ENCODE results near the gene MED13L. TPM values are rescaled to one million over a fixed set of nuclear protein-coding genes. Genes with fewer than 3 reads are reported as not detected.

The MED13L gene
- total and polyA plus RNA-seq, 9 donors, result 47.8 to 198 (median 156) TPM

DNA sequence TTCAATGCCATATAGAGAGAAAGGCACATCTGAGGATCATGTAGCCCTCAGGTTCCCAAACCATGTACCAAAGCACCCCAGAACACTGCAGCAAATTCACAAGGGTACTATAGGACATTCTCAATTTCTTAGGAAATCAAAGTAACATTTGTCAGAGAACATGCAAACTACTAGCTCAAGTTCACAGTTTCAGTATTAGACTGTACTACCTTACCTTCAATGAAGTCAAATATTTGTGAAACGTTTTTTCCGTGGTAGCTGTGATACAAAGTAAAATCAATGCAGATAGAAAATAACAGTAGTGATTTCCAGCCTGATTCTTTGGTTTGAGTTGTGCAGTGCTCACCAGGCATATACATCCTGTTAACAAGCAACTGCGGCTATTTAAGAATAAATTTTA, 197.1 kb downstream of the MED13L start:
- peaks cover 5% of the 10 kb centered on the region for H3K4me1 ChIP-seq (ENCODE audit: insufficient read depth)
- H3K27ac ChIP-seq, result no peak overlapping the region

DNA sequence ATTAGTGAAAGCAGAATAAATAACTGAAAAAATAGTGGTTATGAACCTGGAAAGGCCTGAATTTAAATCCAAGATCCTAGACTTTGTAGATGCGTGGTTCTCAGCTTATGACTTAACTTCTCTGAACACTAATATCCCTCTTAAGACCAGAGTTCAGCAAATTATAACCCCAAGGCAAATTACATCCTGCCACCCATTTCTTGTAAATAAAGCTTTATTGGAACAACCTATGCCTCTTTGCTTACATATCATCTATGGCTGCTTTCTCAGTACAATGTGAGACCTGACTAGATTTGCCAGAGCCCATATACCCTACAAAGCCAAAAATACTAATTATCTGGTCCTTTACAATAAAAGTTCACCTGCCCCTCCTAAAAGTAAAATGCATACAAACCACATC, 199.1 kb downstream of the MED13L start:
- H3K4me1 ChIP-seq (ENCODE audit: insufficient read depth), result peaks cover 8% of the 10 kb centered on the region
- H3K27me3 ChIP-seq, result no peaks in the 10 kb centered on the region
- no peak for DNase-seq
- intact Hi-C loops (cut with DNase I), result no loop called here
- TF ChIP-seq POLR2A (IDR thresholded peaks at IDR 0.05) (no peak), EP300 (IDR thresholded peaks at IDR 0.05) (no peak)
- TF ChIP-seq, protein P1, sequence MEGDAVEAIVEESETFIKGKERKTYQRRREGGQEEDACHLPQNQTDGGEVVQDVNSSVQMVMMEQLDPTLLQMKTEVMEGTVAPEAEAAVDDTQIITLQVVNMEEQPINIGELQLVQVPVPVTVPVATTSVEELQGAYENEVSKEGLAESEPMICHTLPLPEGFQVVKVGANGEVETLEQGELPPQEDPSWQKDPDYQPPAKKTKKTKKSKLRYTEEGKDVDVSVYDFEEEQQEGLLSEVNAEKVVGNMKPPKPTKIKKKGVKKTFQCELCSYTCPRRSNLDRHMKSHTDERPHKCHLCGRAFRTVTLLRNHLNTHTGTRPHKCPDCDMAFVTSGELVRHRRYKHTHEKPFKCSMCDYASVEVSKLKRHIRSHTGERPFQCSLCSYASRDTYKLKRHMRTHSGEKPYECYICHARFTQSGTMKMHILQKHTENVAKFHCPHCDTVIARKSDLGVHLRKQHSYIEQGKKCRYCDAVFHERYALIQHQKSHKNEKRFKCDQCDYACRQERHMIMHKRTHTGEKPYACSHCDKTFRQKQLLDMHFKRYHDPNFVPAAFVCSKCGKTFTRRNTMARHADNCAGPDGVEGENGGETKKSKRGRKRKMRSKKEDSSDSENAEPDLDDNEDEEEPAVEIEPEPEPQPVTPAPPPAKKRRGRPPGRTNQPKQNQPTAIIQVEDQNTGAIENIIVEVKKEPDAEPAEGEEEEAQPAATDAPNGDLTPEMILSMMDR (IDR thresholded peaks at IDR 0.05), result no peak
- H3K27ac ChIP-seq, result no peak overlapping the region
- H3K36me3 ChIP-seq, result no peaks in the 10 kb centered on the region
- WGBS, 3 donors, result 96 to 100% (median 98%) methylated on average over 1 of the region's 1 CpG
- no peaks in the 10 kb centered on the region for H3K9me3 ChIP-seq
- no peak overlapping the region for H3K4me3 ChIP-seq

More for the DNA sequence above, 197.1 kb downstream of the MED13L start:
- H3K36me3 ChIP-seq, result no peaks in the 10 kb centered on the region
- no peaks in the 10 kb centered on the region for H3K9me3 ChIP-seq
- WGBS, 3 donors, result 85 to 94% (median 93%) methylated on average over 3 of the region's 3 CpGs
- intact Hi-C loops (cut with DNase I), result no loop called here
- DNase-seq, result no peak
- H3K4me3 ChIP-seq, result no peak overlapping the region
- TF ChIP-seq, protein P1 (IDR thresholded peaks at IDR 0.05), result no peak
- TF ChIP-seq POLR2A (IDR thresholded peaks at IDR 0.05) (no peak), EP300 (IDR thresholded peaks at IDR 0.05) (no peak)
- H3K27me3 ChIP-seq, result no peaks in the 10 kb centered on the region

DNA sequence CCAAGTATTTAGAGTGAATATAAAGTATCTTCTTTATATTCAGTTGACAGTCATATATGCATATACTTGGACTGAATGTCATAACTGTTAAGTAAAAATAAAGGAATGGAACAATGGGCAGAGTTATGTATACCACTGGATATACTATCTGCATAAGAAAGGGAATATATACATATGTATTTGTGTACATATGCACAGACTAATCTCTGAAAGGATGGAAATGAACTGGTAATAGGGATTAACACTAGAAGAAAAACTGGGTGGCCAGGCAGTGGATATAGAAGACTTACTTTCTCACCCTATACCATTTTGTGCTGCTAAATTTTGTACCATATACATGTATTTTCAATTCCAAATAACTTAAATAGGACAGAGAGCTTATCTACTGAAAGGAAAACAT, 200.1 kb downstream of the MED13L start:
- intact Hi-C loops (cut with DNase I), result no loop called here

DNA sequence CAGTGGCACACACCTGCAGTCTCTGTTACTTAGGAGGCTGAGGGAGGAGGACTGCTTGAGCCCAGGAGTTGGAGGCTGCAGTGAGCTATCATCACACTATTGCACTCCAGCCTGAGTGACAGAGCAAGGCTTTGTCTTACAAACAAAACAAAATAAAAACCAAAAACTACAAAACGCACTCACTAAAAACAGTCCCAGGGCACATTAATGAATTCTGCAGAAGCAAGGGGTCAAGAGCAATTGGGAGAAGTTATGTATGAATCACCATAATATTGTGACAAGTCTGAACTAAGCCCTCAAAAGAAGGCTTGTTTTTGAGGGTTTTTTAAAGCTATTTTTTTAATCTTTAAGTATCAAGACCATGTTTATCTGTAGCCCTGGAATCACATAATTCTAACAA, 201.1 kb downstream of the MED13L start:
- Histone ChIP-seq H3K4me1 (ENCODE audit: insufficient read depth) (peaks cover 8% of the 10 kb centered on the region), H3K27me3 (no peaks in the 10 kb centered on the region), H3K4me3 (no peak overlapping the region), H3K9me3 (no peaks in the 10 kb centered on the region), H3K36me3 (no peaks in the 10 kb centered on the region), H3K27ac (no peak overlapping the region)
- 37 to 63% (median 53%) methylated on average over 1 of the region's 1 CpG for WGBS, 3 donors
- intact Hi-C loops (cut with DNase I), result no loop called here
- DNase-seq, result no peak
- no peak for TF ChIP-seq EP300 (IDR thresholded peaks at IDR 0.05)
- TF ChIP-seq, protein P1 (IDR thresholded peaks at IDR 0.05), result no peak
- no peak for TF ChIP-seq POLR2A (IDR thresholded peaks at IDR 0.05)

More for the DNA sequence above, 200.1 kb downstream of the MED13L start:
- no peak overlapping the region for H3K4me3 ChIP-seq
- no peak for DNase-seq
- TF ChIP-seq EP300 (IDR thresholded peaks at IDR 0.05) (no peak), POLR2A (IDR thresholded peaks at IDR 0.05) (no peak)
- TF ChIP-seq, protein P1 (IDR thresholded peaks at IDR 0.05), result no peak
- no peak overlapping the region for H3K27ac ChIP-seq
- no peaks in the 10 kb centered on the region for H3K9me3 ChIP-seq
- H3K27me3 ChIP-seq, result no peaks in the 10 kb centered on the region
- no peaks in the 10 kb centered on the region for H3K36me3 ChIP-seq
- H3K4me1 ChIP-seq (ENCODE audit: insufficient read depth), result peaks cover 8% of the 10 kb centered on the region
